ENCODE results near the gene DEPDC5.

DNA sequence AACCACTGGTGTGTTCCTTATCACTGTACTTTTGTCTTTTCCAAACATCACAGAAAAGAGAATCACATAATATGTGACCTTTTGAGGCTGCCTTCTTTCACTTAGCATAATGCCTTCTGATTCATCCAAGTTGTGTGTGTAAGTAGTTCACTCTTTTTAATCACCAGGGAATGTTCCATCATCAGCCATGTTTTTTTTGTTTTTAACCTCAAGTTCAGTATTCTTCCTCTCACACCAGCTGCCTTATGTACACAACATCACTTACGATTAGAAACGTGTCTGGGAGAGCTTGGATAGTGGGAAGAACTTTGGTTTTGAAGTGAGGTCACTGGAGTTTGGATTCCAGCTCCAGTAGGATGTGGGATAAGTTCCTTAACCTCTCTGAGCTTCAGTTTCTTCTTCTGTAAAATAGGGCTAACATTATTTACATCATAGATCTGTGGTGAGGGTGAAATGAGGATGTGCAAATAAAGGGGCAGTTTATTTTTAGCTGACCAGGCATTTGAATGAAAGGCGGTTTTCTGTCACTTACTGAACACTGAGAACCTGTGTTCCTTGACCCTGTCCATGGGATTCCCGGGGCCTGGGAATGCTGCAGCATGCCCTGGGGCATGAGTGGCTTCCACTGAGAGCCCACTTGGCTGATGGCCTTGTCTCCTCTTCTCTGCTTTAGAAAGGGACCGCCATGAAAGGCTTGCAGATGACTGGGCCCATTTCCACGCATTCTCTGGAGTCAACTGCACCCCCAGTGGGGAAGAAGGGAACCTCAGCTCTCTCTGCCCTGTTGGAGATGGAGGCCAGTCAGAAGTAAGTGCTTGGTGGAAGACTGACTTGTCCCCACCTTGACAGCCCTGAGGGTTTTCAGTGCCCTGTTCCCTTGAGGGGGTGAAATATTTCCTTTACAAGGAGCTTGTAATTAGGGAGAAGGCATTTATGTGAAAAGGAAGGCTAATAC is 92.6 kb downstream of the DEPDC5 start:
- TF ChIP-seq, protein P1, sequence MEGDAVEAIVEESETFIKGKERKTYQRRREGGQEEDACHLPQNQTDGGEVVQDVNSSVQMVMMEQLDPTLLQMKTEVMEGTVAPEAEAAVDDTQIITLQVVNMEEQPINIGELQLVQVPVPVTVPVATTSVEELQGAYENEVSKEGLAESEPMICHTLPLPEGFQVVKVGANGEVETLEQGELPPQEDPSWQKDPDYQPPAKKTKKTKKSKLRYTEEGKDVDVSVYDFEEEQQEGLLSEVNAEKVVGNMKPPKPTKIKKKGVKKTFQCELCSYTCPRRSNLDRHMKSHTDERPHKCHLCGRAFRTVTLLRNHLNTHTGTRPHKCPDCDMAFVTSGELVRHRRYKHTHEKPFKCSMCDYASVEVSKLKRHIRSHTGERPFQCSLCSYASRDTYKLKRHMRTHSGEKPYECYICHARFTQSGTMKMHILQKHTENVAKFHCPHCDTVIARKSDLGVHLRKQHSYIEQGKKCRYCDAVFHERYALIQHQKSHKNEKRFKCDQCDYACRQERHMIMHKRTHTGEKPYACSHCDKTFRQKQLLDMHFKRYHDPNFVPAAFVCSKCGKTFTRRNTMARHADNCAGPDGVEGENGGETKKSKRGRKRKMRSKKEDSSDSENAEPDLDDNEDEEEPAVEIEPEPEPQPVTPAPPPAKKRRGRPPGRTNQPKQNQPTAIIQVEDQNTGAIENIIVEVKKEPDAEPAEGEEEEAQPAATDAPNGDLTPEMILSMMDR (conservative IDR thresholded peaks at IDR 0.05): no peak; the same call in 1 of the 2 replicates
- TF ChIP-seq ZFX (IDR thresholded peaks at IDR 0.05): no peak

All from C4-2B (cell line).